Testis (tissue), 2 donors: ENCODE data around the gene CENPP.

Experiments
- POLR2A ChIP-seq: fragments of 450-650 bp; IDR thresholded peaks from one replicate; pipeline ENCODE4 v1.6.1; 2017; ENCODE audit warnings: antibody characterized with exemption, mild to moderate bottlenecking, moderate library complexity
- TF ChIP-seq, protein P1 (sequence below), 3 experiments: fragments of 450-650 bp in 2 of 3; fragments of 200-600 bp in 1 of 3; sonication (generic) in 1 of 3; IDR thresholded peaks; one replicate each; pipeline ENCODE4 v1.5.1; 2016 to 2019; ENCODE audit warnings: antibody characterized with exemption in 3 of 3, mild to moderate bottlenecking in 2 of 3, moderate library complexity in 1 of 3

GRCh38 chr9:92327283-92327850, 1.6 kb downstream of the CENPP start:
- TF ChIP-seq, protein P1, sequence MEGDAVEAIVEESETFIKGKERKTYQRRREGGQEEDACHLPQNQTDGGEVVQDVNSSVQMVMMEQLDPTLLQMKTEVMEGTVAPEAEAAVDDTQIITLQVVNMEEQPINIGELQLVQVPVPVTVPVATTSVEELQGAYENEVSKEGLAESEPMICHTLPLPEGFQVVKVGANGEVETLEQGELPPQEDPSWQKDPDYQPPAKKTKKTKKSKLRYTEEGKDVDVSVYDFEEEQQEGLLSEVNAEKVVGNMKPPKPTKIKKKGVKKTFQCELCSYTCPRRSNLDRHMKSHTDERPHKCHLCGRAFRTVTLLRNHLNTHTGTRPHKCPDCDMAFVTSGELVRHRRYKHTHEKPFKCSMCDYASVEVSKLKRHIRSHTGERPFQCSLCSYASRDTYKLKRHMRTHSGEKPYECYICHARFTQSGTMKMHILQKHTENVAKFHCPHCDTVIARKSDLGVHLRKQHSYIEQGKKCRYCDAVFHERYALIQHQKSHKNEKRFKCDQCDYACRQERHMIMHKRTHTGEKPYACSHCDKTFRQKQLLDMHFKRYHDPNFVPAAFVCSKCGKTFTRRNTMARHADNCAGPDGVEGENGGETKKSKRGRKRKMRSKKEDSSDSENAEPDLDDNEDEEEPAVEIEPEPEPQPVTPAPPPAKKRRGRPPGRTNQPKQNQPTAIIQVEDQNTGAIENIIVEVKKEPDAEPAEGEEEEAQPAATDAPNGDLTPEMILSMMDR (IDR thresholded peaks at IDR 0.05): no peak
- no peak for TF ChIP-seq POLR2A
